IMR-90 (cell line): ENCODE data around the gene SPACA7. TPM values are rescaled to one million over a fixed set of nuclear protein-coding genes. Genes with fewer than 3 reads are reported as not detected.

Experiments
- ATAC-seq: fragments of 200-7000 bp; cut with Tn5 transposase; 2 replicates; pipeline ENCODE4 v1.9.1; 2020; ENCODE audit warnings: low read depth, mild to moderate bottlenecking, moderate library complexity
- BruUV-seq: library from RNA; stranded (reverse); fragments of 400-500 nt; replicated peaks from 2 replicates; lab custom pipeline; 2021; lab: Mats Ljungman, UMichigan
- CTCF ChIA-PET: fragments of 300-600 bp; formaldehyde crosslinking; extraction: SDS; loops from one replicate; lab custom pipeline; 2021; ENCODE audit warnings: antibody characterized with exemption; lab: Yijun Ruan, JAX
- POLR2A ChIA-PET: fragments of 300-600 bp; sonication (Branson Sonifier 250); formaldehyde crosslinking; loops from one replicate; lab custom pipeline; 2022; ENCODE audit warnings: antibody characterized with exemption; ENCODE audit not compliant: unreplicated experiment; lab: Charles Lee
- DNase-seq: peaks from one replicate; pipeline ENCODE4 v3.0.0; 2013
- H2AFZ ChIP-seq: replicated peaks from 2 replicates; pipeline ENCODE3; 2013; ENCODE audit warnings: low read length, mild to moderate bottlenecking; ENCODE audit not compliant: poor library complexity
- H2AK5ac ChIP-seq: 2 replicates; pipeline ENCODE4 v1.6.1; 2013; ENCODE audit warnings: low read depth, low read length, inconsistent platforms
- H2AK9ac ChIP-seq: replicated peaks from 2 replicates; pipeline ENCODE3; 2013; ENCODE audit warnings: mild to moderate bottlenecking, low read depth, low read length, moderate library complexity; ENCODE audit not compliant: poor library complexity
- H2BK120ac ChIP-seq: 2 replicates; pipeline ENCODE4 v1.6.1; 2013; ENCODE audit warnings: low read depth, low read length, inconsistent platforms
- H2BK15ac ChIP-seq: 3 replicates; pipeline ENCODE4 v1.6.1; 2013; ENCODE audit warnings: low read depth, low read length, inconsistent platforms
- H2BK20ac ChIP-seq: 2 replicates; pipeline ENCODE4 v1.6.1; 2013; ENCODE audit warnings: low read depth, mild to moderate bottlenecking, inconsistent platforms, low read length, moderate library complexity
- H2BK5ac ChIP-seq: 2 replicates; pipeline ENCODE4 v1.6.1; 2013; ENCODE audit warnings: mild to moderate bottlenecking, low read depth, low read length, inconsistent platforms; ENCODE audit not compliant: poor library complexity, severe bottlenecking
- H3K14ac ChIP-seq: replicated peaks from 2 replicates; pipeline ENCODE4 v1.6.1; 2013; ENCODE audit warnings: low read depth, low read length, inconsistent platforms
- H3K18ac ChIP-seq: 2 replicates; pipeline ENCODE4 v1.6.1; 2013; ENCODE audit warnings: low read depth, low read length, control low read depth
- H3K23ac ChIP-seq: 2 replicates; pipeline ENCODE4 v1.6.1; 2013; ENCODE audit warnings: low read depth, low read length, inconsistent platforms
- H3K27ac ChIP-seq: 2 replicates; pipeline ENCODE4 v1.5.1; 2013; ENCODE audit warnings: mild to moderate bottlenecking, control low read depth, low read length; ENCODE audit not compliant: insufficient read depth
- H3K27me3 ChIP-seq: 2 replicates; pipeline ENCODE4 v1.6.1; 2013; ENCODE audit warnings: low read length; ENCODE audit not compliant: control insufficient read depth, insufficient read depth
- H3K36me3 ChIP-seq: 2 replicates; pipeline ENCODE4 v1.6.1; 2013; ENCODE audit warnings: low read length, mixed read lengths; ENCODE audit not compliant: control insufficient read depth, insufficient read depth
- H3K4ac ChIP-seq: 2 replicates; pipeline ENCODE4 v1.6.1; 2013; ENCODE audit warnings: low read depth, low read length, inconsistent platforms
- H3K4me1 ChIP-seq: 2 replicates; pipeline ENCODE4 v1.6.1; 2013; ENCODE audit warnings: low read length, mixed read lengths; ENCODE audit not compliant: control insufficient read depth, insufficient read depth
- H3K4me2 ChIP-seq: 2 replicates; pipeline ENCODE4 v1.6.1; 2013; ENCODE audit warnings: low read depth, mild to moderate bottlenecking, control low read depth, low read length, moderate library complexity
- H3K4me3 ChIP-seq: 2 replicates; pipeline ENCODE4 v1.5.1; 2013; ENCODE audit warnings: low read depth, mild to moderate bottlenecking, control low read depth, low read length, moderate library complexity; ENCODE audit not compliant: insufficient read depth
- H3K56ac ChIP-seq: 2 replicates; pipeline ENCODE4 v1.6.1; 2013; ENCODE audit warnings: low read length, inconsistent platforms; ENCODE audit not compliant: insufficient read depth; ENCODE audit errors: extremely low read depth
- H3K79me1 ChIP-seq, 2 experiments: 2 replicates each; pipeline ENCODE4 v1.6.1; 2013; ENCODE audit warnings: low read length in 2 of 2, inconsistent platforms in 1 of 2, low read depth in 1 of 2
- H3K9ac ChIP-seq: 2 replicates; pipeline ENCODE4 v1.6.1; 2013; ENCODE audit warnings: low read depth, low read length, control low read depth
- H3K9me1 ChIP-seq: 2 replicates; pipeline ENCODE4 v1.6.1; 2013; ENCODE audit warnings: low read length, inconsistent platforms; ENCODE audit not compliant: insufficient read depth
- H3K9me3 ChIP-seq: 2 replicates; pipeline ENCODE4 v1.6.1; 2013; ENCODE audit warnings: low read length; ENCODE audit not compliant: control insufficient read depth, insufficient read depth
- H4K20me1 ChIP-seq: 2 replicates; pipeline ENCODE4 v1.6.1; 2013; ENCODE audit warnings: low read length, inconsistent platforms; ENCODE audit not compliant: insufficient read depth
- H4K5ac ChIP-seq: 2 replicates; pipeline ENCODE4 v1.6.1; 2013; ENCODE audit warnings: mild to moderate bottlenecking, low read depth, low read length, control low read depth
- H4K8ac ChIP-seq, 2 experiments: 2 replicates each; pipeline ENCODE4 v1.6.1; 2013; ENCODE audit warnings: low read depth in 2 of 2, low read length in 2 of 2, control low read depth in 1 of 2, inconsistent platforms in 1 of 2
- H4K91ac ChIP-seq: 2 replicates; pipeline ENCODE4 v1.6.1; 2013; ENCODE audit warnings: low read depth, low read length, inconsistent platforms; ENCODE audit not compliant: insufficient read depth
- BHLHE40 ChIP-seq: fragments of 150-350 bp; IDR thresholded peaks from 2 replicates; pipeline ENCODE4 v1.6.1; 2016; ENCODE audit warnings: mild to moderate bottlenecking, low read depth, low read length
- CEBPB ChIP-seq: IDR thresholded peaks from 2 replicates; pipeline ENCODE4 v1.6.1; 2012; ENCODE audit warnings: low read depth, low read length, improper control_type of control experiment
- CTCF ChIP-seq: conservative IDR thresholded peaks from 2 replicates; pipeline ENCODE4 v1.5.1; 2012; ENCODE audit warnings: mild to moderate bottlenecking, low read depth, low read length, improper control_type of control experiment
- ELK1 ChIP-seq: fragments of 150-350 bp; IDR thresholded peaks from 2 replicates; pipeline ENCODE4 v1.6.1; 2016; ENCODE audit warnings: low read depth, mild to moderate bottlenecking, low read length, moderate library complexity, borderline replicate concordance
- FOS ChIP-seq: fragments of 150-350 bp; IDR thresholded peaks from 2 replicates; pipeline ENCODE4 v1.6.1; 2016; ENCODE audit warnings: low read depth, low read length
- MAZ ChIP-seq: IDR thresholded peaks from 2 replicates; pipeline ENCODE4 v1.6.1; 2012; ENCODE audit warnings: low read depth, mild to moderate bottlenecking, low read length, improper control_type of control experiment, moderate library complexity, borderline replicate concordance
- MXI1 ChIP-seq: IDR thresholded peaks from 2 replicates; pipeline ENCODE4 v1.6.1; 2012; ENCODE audit warnings: low read depth, mild to moderate bottlenecking, low read length, moderate library complexity, borderline replicate concordance
- NFE2L2 ChIP-seq: fragments of 150-350 bp; IDR thresholded peaks from 2 replicates; pipeline ENCODE4 v1.6.1; 2016; ENCODE audit warnings: low read depth, mild to moderate bottlenecking, low read length
- POLR2A ChIP-seq: IDR thresholded peaks from 2 replicates; pipeline ENCODE4 v1.6.1; 2012; ENCODE audit warnings: mild to moderate bottlenecking, low read depth, low read length
- RAD21 ChIP-seq: IDR thresholded peaks from 2 replicates; pipeline ENCODE4 v1.6.1; 2012; ENCODE audit warnings: low read length, improper control_type of control experiment
- RCOR1 ChIP-seq: IDR thresholded peaks from 2 replicates; pipeline ENCODE4 v1.6.1; 2012; ENCODE audit warnings: mild to moderate bottlenecking, low read length, improper control_type of control experiment; ENCODE audit not compliant: insufficient replicate concordance
- RFX5 ChIP-seq: IDR thresholded peaks from 2 replicates; pipeline ENCODE4 v1.8.0; 2012; ENCODE audit warnings: low read depth, mild to moderate bottlenecking, low read length, moderate library complexity
- WGBS, 2 experiments: methylation state at CpG; one replicate each; pipeline versions ENCODE4 v1.1.5 to v1.1.7; 2013; ENCODE audit warnings: missing lambda C conversion rate in 2 of 2; ENCODE audit not compliant: insufficient read length in 1 of 2; ENCODE audit errors: extremely low coverage in 2 of 2; 5-methylcytosine and 5-hydroxymethylcytosine counted together
- dilution Hi-C: fragments of 300-500 bp; cut with HindIII; formaldehyde crosslinking; loops from one replicate; pipeline ENCODE4 v1.14.3; 2018; ENCODE audit warnings: low sequenced_read_pairs; ENCODE audit not compliant: unreplicated experiment
- in situ Hi-C: fragments of 300-500 bp; cut with MboI; formaldehyde crosslinking; loops from 3 replicates; pipeline ENCODE4 v1.14.3; 2019; ENCODE audit warnings: low sequenced_read_pairs, inconsistent platforms, mixed read lengths
- intact Hi-C: fragments of 100-400 bp; cut with micrococcal nuclease; formaldehyde crosslinking; loops from 2 replicates; pipeline ENCODE4 v1.10.0; 2022
- polyA plus RNA-seq, 3 experiments: library from polyadenylated mRNA; depleted of rRNA; stranded (reverse); fragments of >200 nt; gene quantifications; 2 replicates each; pipeline ENCODE4 v1.2.3, GENCODE V29; 2012; ENCODE audit warnings: low replicate concordance in 1 of 3
- total RNA-seq: library from RNA; depleted of rRNA; stranded (reverse); fragments of >200 nt; gene quantifications from 2 replicates; pipeline ENCODE4 v1.2.3, GENCODE V29; 2012
- TF ChIP-seq, protein P1 (sequence below): fragments of 150-350 bp; IDR thresholded peaks from 2 replicates; pipeline ENCODE4 v1.6.1; 2017; ENCODE audit warnings: mild to moderate bottlenecking, antibody characterized with exemption, low read length, low read depth

The SPACA7 gene
- total and polyA plus RNA-seq, 2 of the 4 experiments (the other 2 are of a cell fraction), result not detected

DNA sequence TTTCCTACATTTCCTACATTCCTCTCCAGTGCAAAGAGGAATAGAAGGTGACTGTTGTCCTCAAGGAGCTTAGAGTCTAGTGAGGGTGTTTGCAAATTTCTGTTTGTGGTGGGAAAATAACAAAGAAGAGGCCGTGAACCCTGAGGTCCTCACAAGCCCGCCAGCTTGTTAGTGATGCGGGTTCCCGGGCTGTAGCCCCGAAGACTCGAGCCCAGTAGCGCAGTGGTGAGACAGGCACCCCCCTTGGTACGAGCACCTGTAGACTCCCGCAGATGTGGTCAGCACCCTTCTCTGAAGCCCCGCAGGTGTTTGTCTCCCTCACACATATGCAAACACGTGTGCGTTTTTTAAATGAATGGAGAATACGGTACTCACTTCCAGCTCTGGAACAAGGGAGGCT, 26.5 kb upstream of the SPACA7 start:
- Histone ChIP-seq H2BK20ac (no peak overlapping the region), H3K23ac (no peak overlapping the region), H3K4me2 (no peak overlapping the region), H3K56ac (no peak overlapping the region), H3K18ac (no peak overlapping the region), H2AK5ac (no peak overlapping the region), H2BK15ac (no peak overlapping the region), H2BK120ac (no peak overlapping the region), H4K20me1 (no peaks in the 10 kb centered on the region), H3K27ac (no peak overlapping the region), H3K4me3 (no peak overlapping the region), H4K5ac (no peak overlapping the region), H3K14ac (no peak overlapping the region), H3K4ac (no peak overlapping the region), H3K9ac (no peak overlapping the region), H2BK5ac (no peak overlapping the region), H3K79me1 (no peaks in the 10 kb centered on the region), H3K27me3 (no peaks in the 10 kb centered on the region), H3K36me3 (no peaks in the 10 kb centered on the region), H2AFZ (no peak overlapping the region), H3K9me3 (peaks cover 25% of the 10 kb centered on the region), H3K4me1 (no peaks in the 10 kb centered on the region), H4K91ac (no peak overlapping the region), H4K8ac (no peak overlapping the region), H3K9me1 (no peaks in the 10 kb centered on the region), H2AK9ac (no peak overlapping the region)
- dilution Hi-C loops (no loop called here), in situ Hi-C loops (no loop called here), intact Hi-C loops (no loop called here)
- TF ChIP-seq POLR2A (no peak), ELK1 (no peak), CTCF (no peak), RCOR1 (no peak), CEBPB (no peak), MXI1 (no peak), MAZ (no peak), FOS (no peak), RFX5 (no peak), BHLHE40 (no peak), NFE2L2 (no peak), RAD21 (no peak)
- TF ChIP-seq, protein P1, sequence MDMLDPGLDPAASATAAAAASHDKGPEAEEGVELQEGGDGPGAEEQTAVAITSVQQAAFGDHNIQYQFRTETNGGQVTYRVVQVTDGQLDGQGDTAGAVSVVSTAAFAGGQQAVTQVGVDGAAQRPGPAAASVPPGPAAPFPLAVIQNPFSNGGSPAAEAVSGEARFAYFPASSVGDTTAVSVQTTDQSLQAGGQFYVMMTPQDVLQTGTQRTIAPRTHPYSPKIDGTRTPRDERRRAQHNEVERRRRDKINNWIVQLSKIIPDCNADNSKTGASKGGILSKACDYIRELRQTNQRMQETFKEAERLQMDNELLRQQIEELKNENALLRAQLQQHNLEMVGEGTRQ, result no peak
- no peak for DNase-seq
- ATAC-seq, result no peak
- no CpG with 5 or more reads among the region's 13 CpGs for WGBS, 2 experiments
- no TSS peak for BruUV-seq
- CTCF ChIA-PET, result no interaction called here
- POLR2A ChIA-PET, result no interaction called here
